GM19238 (cell line): Measurements from ENCODE around the gene HECA.

Experiments
- DNase-seq: peaks from one replicate; pipeline ENCODE4 v3.0.0; 2011; ENCODE audit warnings: low spot score; ENCODE audit not compliant: insufficient read length

Gene HECA

GRCh38 chr6:139161169-139161568, 26.3 kb downstream of the HECA start:
- no peak for DNase-seq

- peak; percentile 75 for DNase-seq
These were observed 27.0 kb downstream of the HECA start for GRCh38 chr6:139161817-139162284.

GRCh38 chr6:139164001-139164400, 29.1 kb downstream of the HECA start:
- no peak for DNase-seq

GRCh38 chr6:139165324-139165723, 30.4 kb downstream of the HECA start:
- DNase-seq, result no peak

GRCh38 chr6:139166238-139166955, 31.5 kb downstream of the HECA start:
- DNase-seq, result no peak

GRCh38 chr6:139166956-139167313, 32.1 kb downstream of the HECA start:
- no peak for DNase-seq

GRCh38 chr6:139172151-139172550, 37.3 kb downstream of the HECA start:
- no peak for DNase-seq

- DNase-seq, result no peak
These were observed 37.7 kb downstream of the HECA start for GRCh38 chr6:139172567-139172966.

- DNase-seq, result no peak
These were observed 38.3 kb downstream of the HECA start for GRCh38 chr6:139173172-139173571.

GRCh38 chr6:139173822-139174221, 38.9 kb downstream of the HECA start:
- no peak for DNase-seq

- DNase-seq, result no peak
These were observed 40.1 kb downstream of the HECA start for GRCh38 chr6:139174961-139175360.

- no peak for DNase-seq
These were observed 40.6 kb downstream of the HECA start for GRCh38 chr6:139175389-139175948.

GRCh38 chr6:139181236-139181635, 46.4 kb downstream of the HECA start:
- no peak for DNase-seq

GRCh38 chr6:139184047-139184446, 49.2 kb downstream of the HECA start:
- DNase-seq, result no peak

GRCh38 chr6:139184459-139184858, 49.6 kb downstream of the HECA start:
- no peak for DNase-seq

GRCh38 chr6:139186242-139186641, 51.4 kb downstream of the HECA start:
- DNase-seq, result no peak

GRCh38 chr6:139186692-139187091, 51.8 kb downstream of the HECA start:
- no peak for DNase-seq

- DNase-seq, result no peak
These were observed 52.6 kb downstream of the HECA start for GRCh38 chr6:139187489-139187888.

- no peak for DNase-seq
These were observed 54.8 kb downstream of the HECA start for GRCh38 chr6:139189665-139190064.

GRCh38 chr6:139194740-139195139, 59.9 kb downstream of the HECA start:
- no peak for DNase-seq

GRCh38 chr6:139198529-139199288, 63.8 kb downstream of the HECA start:
- no peak for DNase-seq

GRCh38 chr6:139201378-139201777, 66.5 kb downstream of the HECA start:
- no peak for DNase-seq

- no peak for DNase-seq
These were observed 70.1 kb downstream of the HECA start for GRCh38 chr6:139204978-139205377.
